ENCODE results near the gene TPP2.

TPP2 gene

GRCh38 chr13:102596147-102597028, at the start of gene TPP2:
Gene TPP2, plus strand, starts transcription at chr13:102596986. Its CDS starts 53 bp downstream, at chr13:102597039.
- in situ Hi-C loops (cut with MboI; ENCODE audit: low sequenced_read_pairs) = no loop called here

GRCh38 chr13:102548811-102549210, 48.0 kb upstream of the TPP2 start:
- in situ Hi-C loops (cut with MboI; ENCODE audit: low sequenced_read_pairs) = no loop called here

GRCh38 chr13:102550507-102550906, 46.3 kb upstream of the TPP2 start:
- in situ Hi-C loops (cut with MboI; ENCODE audit: low sequenced_read_pairs) = no loop called here

- in situ Hi-C loops (cut with MboI; ENCODE audit: low sequenced_read_pairs) = no loop called here
Observed at GRCh38 chr13:102555914-102556553, 40.8 kb upstream of the TPP2 start.

- in situ Hi-C loops (cut with MboI; ENCODE audit: low sequenced_read_pairs) = no loop called here
Observed at GRCh38 chr13:102556806-102557205, 40.0 kb upstream of the TPP2 start.

- in situ Hi-C loops (cut with MboI; ENCODE audit: low sequenced_read_pairs) = no loop called here
Observed at GRCh38 chr13:102558029-102558428, 38.8 kb upstream of the TPP2 start.

GRCh38 chr13:102561933-102562332, 34.9 kb upstream of the TPP2 start:
- in situ Hi-C loops (cut with MboI; ENCODE audit: low sequenced_read_pairs) = no loop called here

- in situ Hi-C loops (cut with MboI; ENCODE audit: low sequenced_read_pairs) = no loop called here
Observed at GRCh38 chr13:102563267-102563666, 33.5 kb upstream of the TPP2 start.

GRCh38 chr13:102564564-102564963, 32.2 kb upstream of the TPP2 start:
- in situ Hi-C loops (cut with MboI; ENCODE audit: low sequenced_read_pairs) = no loop called here

- in situ Hi-C loops (cut with MboI; ENCODE audit: low sequenced_read_pairs) = no loop called here
Observed at GRCh38 chr13:102566513-102566912, 30.3 kb upstream of the TPP2 start.

- in situ Hi-C loops (cut with MboI; ENCODE audit: low sequenced_read_pairs) = no loop called here
Observed at GRCh38 chr13:102567857-102568256, 28.9 kb upstream of the TPP2 start.

GRCh38 chr13:102569488-102569887, 27.3 kb upstream of the TPP2 start:
- in situ Hi-C loops (cut with MboI; ENCODE audit: low sequenced_read_pairs) = no loop called here

GRCh38 chr13:102571075-102571474, 25.7 kb upstream of the TPP2 start:
- in situ Hi-C loops (cut with MboI; ENCODE audit: low sequenced_read_pairs) = no loop called here

GRCh38 chr13:102572323-102572722, 24.5 kb upstream of the TPP2 start:
- in situ Hi-C loops (cut with MboI; ENCODE audit: low sequenced_read_pairs) = no loop called here

GRCh38 chr13:102580552-102581169, 16.1 kb upstream of the TPP2 start:
- in situ Hi-C loops (cut with MboI; ENCODE audit: low sequenced_read_pairs) = no loop called here

- in situ Hi-C loops (cut with MboI; ENCODE audit: low sequenced_read_pairs) = no loop called here
Observed at GRCh38 chr13:102582256-102582655, 14.5 kb upstream of the TPP2 start.

- in situ Hi-C loops (cut with MboI; ENCODE audit: low sequenced_read_pairs) = no loop called here
Observed at GRCh38 chr13:102584434-102584833, 12.4 kb upstream of the TPP2 start.

- in situ Hi-C loops (cut with MboI; ENCODE audit: low sequenced_read_pairs) = no loop called here
Observed at GRCh38 chr13:102586615-102587014, 10.2 kb upstream of the TPP2 start.

- in situ Hi-C loops (cut with MboI; ENCODE audit: low sequenced_read_pairs) = no loop called here
Observed at GRCh38 chr13:102587916-102588315, 8.9 kb upstream of the TPP2 start.

GRCh38 chr13:102589301-102589822, 7.4 kb upstream of the TPP2 start:
- in situ Hi-C loops (cut with MboI; ENCODE audit: low sequenced_read_pairs) = no loop called here

GRCh38 chr13:102591988-102592781, 4.6 kb upstream of the TPP2 start:
- in situ Hi-C loops (cut with MboI; ENCODE audit: low sequenced_read_pairs) = no loop called here
